ENCODE measurements around the gene KAT6B.

Gene KAT6B

DNA sequence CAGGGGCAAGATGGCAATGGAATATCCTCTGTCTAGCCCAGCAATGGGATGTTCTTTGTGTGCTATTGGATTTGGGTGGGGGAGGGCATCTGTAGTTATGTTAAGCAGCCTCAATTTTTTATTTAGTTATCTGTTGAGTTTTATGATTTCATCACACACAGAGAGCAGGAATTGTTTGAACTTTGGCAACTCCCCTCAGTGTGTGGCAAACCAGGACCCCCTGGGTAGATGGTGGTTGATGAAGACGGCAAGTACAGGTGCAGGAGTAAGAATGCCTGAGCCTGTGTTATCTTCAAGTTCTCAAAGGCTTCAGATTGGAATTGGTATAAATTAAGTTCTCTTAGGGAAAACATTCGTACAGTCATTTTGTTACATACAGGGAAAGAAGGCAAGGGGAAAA is 142.7 kb downstream of the KAT6B start:
- H3K4me3 ChIP-seq (ENCODE audit: control insufficient read depth, low read depth, low read length) = no peak overlapping the region
- TF ChIP-seq, protein P1, sequence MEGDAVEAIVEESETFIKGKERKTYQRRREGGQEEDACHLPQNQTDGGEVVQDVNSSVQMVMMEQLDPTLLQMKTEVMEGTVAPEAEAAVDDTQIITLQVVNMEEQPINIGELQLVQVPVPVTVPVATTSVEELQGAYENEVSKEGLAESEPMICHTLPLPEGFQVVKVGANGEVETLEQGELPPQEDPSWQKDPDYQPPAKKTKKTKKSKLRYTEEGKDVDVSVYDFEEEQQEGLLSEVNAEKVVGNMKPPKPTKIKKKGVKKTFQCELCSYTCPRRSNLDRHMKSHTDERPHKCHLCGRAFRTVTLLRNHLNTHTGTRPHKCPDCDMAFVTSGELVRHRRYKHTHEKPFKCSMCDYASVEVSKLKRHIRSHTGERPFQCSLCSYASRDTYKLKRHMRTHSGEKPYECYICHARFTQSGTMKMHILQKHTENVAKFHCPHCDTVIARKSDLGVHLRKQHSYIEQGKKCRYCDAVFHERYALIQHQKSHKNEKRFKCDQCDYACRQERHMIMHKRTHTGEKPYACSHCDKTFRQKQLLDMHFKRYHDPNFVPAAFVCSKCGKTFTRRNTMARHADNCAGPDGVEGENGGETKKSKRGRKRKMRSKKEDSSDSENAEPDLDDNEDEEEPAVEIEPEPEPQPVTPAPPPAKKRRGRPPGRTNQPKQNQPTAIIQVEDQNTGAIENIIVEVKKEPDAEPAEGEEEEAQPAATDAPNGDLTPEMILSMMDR (conservative IDR thresholded peaks at IDR 0.05; ENCODE audit: control insufficient read depth, insufficient read depth, low read depth, low read length) = no peak

DNA sequence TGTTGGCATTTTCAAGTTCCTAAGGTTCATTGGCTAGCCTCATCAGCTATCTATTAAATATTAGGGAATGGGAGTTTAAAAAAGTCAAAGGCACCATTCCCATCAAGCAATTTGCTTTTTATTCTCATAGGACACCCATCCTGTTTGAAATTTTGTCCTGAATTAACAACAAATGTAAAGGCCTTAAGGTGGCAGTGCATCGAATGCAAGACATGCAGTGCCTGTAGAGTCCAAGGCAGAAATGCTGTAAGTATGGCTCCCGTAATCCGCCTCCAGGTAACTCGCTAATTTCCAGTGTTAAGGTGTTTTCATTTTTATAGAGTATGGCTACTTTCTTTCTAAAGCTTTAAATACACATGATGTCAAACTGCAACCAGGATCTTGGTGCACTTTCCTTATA is 143.1 kb downstream of the KAT6B start:
- TF ChIP-seq, protein P1 (conservative IDR thresholded peaks at IDR 0.05; ENCODE audit: control insufficient read depth, insufficient read depth, low read depth, low read length) = no peak
- no peak for DNase-seq (ENCODE audit: low read depth)
- H3K4me3 ChIP-seq (ENCODE audit: control insufficient read depth, low read depth, low read length) = no peak overlapping the region

More for the DNA sequence above, 142.7 kb downstream of the KAT6B start:
- no peak for DNase-seq (ENCODE audit: low read depth)

DNA sequence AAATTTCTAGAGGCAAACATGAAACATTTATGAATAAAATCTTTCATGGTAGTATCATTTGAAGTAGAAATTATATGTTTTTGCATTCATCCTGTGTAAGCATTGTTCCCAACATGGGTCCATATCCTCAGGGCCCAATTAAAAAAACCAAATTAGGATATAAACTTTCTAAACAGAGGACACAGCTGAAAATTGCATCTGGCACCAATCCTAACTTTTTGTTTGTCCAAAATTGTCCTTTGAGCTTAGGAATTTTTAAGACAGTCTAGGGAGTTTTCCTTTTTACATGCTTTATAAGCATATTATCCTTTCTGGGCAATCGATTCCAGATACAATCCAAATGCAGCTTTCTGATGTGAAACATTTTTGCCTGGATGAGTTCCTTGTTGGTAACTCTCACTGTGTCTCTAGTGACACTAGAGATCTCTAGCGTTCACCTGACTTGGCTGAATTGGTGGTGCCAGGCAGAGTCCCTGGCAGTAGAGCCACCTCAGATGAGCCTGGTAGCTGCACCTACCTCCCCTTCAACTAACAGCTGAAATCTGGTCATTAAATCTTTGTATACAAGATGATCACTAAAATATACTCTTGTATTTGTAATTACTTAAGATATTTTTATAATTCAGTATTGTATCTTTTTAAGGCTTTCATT is 147.5 kb downstream of the KAT6B start:
- H3K4me3 ChIP-seq (ENCODE audit: control insufficient read depth, low read depth, low read length) = no peak overlapping the region
- no peak for DNase-seq (ENCODE audit: low read depth)
- TF ChIP-seq, protein P1 (conservative IDR thresholded peaks at IDR 0.05; ENCODE audit: control insufficient read depth, insufficient read depth, low read depth, low read length) = no peak

DNA sequence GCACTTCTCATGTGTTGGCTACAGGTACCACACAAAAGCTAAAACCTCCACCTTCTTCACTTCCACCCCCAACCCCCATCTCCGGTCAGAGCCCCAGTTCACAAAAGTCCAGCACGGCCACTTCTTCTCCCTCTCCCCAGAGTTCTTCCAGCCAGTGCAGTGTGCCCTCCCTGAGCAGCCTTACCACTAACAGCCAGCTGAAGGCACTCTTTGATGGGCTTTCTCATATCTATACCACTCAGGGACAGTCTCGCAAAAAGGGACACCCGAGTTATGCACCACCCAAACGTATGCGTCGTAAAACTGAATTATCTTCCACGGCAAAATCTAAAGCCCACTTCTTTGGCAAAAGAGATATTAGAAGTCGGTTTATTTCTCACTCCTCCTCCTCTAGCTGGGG is 149.4 kb downstream of the KAT6B start:
- no peak for DNase-seq (ENCODE audit: low read depth)
- TF ChIP-seq, protein P1 (conservative IDR thresholded peaks at IDR 0.05; ENCODE audit: control insufficient read depth, insufficient read depth, low read depth, low read length) = no peak

GRCh38 chr10:74976565-74976964 is 150.2 kb downstream of the KAT6B start:
- H3K4me3 ChIP-seq (ENCODE audit: control insufficient read depth, low read depth, low read length) = no peak overlapping the region
- no peak for DNase-seq (ENCODE audit: low read depth)
- TF ChIP-seq, protein P1 (conservative IDR thresholded peaks at IDR 0.05; ENCODE audit: control insufficient read depth, insufficient read depth, low read depth, low read length) = no peak

More for the DNA sequence above, 149.4 kb downstream of the KAT6B start:
- H3K4me3 ChIP-seq (ENCODE audit: control insufficient read depth, low read depth, low read length) = no peak overlapping the region

GRCh38 chr10:74977072-74977471 is 150.7 kb downstream of the KAT6B start:
- TF ChIP-seq, protein P1 (conservative IDR thresholded peaks at IDR 0.05; ENCODE audit: control insufficient read depth, insufficient read depth, low read depth, low read length) = no peak
- no peak overlapping the region for H3K4me3 ChIP-seq (ENCODE audit: control insufficient read depth, low read depth, low read length)
- no peak for DNase-seq (ENCODE audit: low read depth)
